ENCODE results near the gene RNLS.

Gene RNLS

DNA sequence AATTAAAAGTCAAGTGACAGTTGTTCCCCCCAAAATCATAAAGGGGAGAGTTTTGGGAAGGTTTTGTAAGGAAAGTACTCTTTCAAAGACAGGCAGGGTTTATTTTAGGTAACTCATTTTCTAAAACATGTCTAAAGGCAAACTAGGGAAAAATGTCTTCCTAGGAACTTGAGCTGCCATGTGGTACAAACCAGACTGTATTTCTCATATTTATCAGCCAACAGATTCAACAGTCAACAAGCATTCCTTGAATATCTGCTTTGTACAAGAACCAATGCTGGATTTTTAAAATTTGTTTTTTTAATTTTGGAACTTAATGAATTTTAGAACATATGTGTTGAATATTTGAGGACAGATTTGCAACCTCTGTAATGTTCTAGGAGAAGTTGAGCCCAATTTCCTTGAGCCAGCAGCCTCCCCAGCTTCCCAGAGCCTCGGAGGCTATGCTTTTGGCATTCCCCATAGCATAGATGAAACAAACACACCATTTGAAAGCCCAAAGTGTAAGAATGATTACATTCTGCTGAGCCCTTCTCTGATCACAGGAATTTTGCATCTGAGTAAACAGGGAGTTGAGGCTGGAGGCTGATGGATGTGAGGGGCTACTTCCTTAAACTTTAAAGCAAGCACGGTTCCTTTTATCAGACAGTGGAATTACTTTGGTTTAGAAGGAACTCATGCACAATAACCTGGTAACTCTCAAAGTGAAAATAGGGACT lies 345.1 kb downstream of the RNLS start:
- DNase-seq (ENCODE audit: low read depth in 1 of 2, low spot score in 1 of 2) = no peak

DNA sequence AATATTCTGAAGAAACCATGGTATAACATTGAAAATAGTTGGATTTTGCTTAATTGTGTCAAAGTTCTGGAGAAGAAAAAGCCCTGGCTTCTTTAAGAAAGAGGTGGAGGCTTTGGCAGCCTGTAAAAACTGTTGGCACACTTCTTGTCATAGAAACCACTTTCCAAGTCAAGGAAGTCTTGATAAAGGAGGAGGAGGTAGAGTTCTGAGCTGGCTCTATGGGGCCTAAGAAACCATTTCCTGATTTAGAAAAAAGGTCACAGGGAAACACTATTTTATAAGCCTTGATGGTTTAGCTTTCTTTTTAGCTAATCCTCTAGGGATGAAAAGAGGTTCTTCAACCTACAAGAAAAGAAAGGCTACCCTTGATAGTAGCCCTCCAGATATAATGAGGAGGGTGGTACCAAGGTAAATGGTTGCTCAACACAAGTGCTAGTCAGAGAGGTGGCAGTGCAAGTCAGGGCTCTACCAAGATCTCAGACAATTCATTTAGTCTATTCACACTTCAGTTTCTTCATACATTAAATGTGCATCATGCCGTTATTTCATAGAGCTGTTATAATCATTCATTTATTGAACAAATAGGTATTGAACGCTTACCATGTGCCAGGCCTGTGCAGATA lies 346.9 kb downstream of the RNLS start:
- DNase-seq (ENCODE audit: low read depth in 1 of 2, low spot score in 1 of 2) = no peak

- DNase-seq (ENCODE audit: low read depth in 1 of 2, low spot score in 1 of 2) = no peak
Observed at GRCh38 chr10:88234297-88234696, 348.8 kb downstream of the RNLS start.

- no peak for DNase-seq (ENCODE audit: low read depth in 1 of 2, low spot score in 1 of 2)
Observed at GRCh38 chr10:88233870-88234269, 349.2 kb downstream of the RNLS start.

DNA sequence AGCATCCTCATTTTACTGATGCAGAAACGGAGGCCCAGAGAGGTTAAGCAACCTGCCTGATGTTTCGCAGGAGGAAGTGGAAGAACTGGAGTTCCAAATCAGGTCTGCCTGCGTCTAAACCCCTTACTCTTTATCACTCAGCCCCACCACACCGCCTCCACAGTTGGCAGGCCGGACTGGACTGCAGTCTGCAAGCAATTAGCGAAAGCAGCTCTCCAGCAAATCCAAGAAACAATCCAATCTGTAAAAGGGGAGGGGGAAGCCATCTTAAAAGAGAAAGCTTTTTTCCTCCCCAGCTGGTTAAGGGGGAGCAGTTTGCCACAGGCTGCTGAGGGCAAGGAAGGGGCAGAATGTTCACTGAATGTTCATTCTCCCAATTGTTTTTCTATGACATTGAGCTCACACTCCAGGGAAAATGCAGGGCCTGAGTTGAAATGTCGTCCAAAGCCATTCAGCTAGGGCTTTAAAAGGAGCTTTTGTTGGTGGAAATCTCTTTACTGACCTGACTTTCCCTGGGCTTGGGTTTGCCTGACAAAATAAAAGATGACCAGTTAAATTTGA lies 350.1 kb downstream of the RNLS start:
- DNase-seq (ENCODE audit: low read depth in 1 of 2, low spot score in 1 of 2) = no peak

DNA sequence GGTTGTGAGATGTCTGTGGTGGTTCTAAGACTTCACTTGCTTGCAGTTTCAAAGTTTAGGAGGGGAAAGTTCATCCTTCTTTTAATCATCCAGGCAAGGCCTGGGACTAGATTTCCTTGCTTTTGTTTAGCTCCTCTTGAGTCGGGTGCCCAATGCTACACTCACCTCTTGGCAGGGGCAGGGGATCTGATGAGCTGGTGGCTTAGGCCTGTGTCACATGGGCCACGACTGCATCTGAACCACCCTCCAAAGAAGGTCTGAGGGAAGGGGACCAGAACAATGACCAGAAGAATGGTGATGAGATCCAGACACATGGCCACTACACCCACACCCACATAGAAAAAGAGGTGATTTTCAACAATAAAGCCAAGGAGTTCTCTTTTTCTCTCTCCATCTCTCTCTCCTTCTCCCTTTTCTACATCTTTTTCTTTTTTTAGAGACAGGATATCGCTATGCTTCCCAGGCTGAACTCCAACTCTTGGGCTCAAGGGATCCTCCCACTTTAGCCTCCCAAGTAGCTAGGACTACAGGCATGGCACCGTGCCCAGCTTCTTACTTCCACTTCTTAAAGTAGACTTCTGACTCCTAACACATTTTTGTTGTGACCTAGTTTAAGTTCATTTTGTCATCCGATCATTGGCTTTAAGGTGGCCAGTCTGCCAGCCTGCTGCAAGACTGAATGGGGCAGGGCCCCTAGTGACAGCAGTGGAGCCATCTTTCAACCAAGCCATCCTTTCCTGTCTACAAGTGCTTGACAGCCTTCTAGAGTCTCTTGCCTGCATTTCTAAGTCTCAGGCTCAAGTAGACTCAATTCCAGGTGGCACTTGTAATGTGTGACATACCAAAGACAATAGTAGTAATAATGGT lies 350.9 kb downstream of the RNLS start:
- no peak for DNase-seq (ENCODE audit: low read depth in 1 of 2, low spot score in 1 of 2)

GRCh38 chr10:88230251-88230650 lies 352.9 kb downstream of the RNLS start:
- no peak for DNase-seq (ENCODE audit: low read depth in 1 of 2, low spot score in 1 of 2)

- no peak for DNase-seq (ENCODE audit: low read depth in 1 of 2, low spot score in 1 of 2)
Observed at GRCh38 chr10:88228130-88228529, 355.0 kb downstream of the RNLS start.

- no peak for DNase-seq (ENCODE audit: low read depth in 1 of 2, low spot score in 1 of 2)
Observed at GRCh38 chr10:88227342-88228018, 355.6 kb downstream of the RNLS start.

DNA sequence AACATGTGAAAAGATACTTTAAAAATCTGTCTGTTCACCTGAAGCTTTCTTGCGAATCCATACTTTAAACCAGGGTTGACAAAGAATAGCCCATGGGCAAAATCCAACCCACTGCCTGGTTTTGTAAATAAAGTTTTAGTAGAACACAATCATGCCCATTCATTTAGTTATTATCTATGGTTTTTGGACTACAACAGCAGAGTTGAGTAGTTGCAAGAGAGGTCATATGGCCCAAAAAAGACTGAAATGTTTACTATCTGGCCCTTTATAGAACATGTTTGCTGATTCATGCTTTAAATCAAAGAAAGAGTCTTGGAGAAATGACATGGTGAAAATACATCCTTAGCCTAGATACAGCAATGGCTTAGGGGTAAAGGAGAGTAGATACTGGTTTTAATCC lies 356.2 kb downstream of the RNLS start:
- DNase-seq (ENCODE audit: low read depth in 1 of 2, low spot score in 1 of 2) = no peak

- DNase-seq (ENCODE audit: low read depth in 1 of 2, low spot score in 1 of 2) = no peak
Observed at GRCh38 chr10:88226071-88226659, 357.0 kb downstream of the RNLS start.

Data from activated CD4-positive, alpha-beta T cell treated with anti-CD3 and anti-CD28 coated beads, Interleukin-2, amount 50 U/mL, for 24 hours (primary cell).